Kidney glomerular epithelial cell (primary cell): ENCODE results near the gene AMOTL1.

Source experiments
- DNase-seq: peaks from one replicate; lab custom pipeline; 2025; lab: John Stamatoyannopoulos, UW

AMOTL1 gene

DNA sequence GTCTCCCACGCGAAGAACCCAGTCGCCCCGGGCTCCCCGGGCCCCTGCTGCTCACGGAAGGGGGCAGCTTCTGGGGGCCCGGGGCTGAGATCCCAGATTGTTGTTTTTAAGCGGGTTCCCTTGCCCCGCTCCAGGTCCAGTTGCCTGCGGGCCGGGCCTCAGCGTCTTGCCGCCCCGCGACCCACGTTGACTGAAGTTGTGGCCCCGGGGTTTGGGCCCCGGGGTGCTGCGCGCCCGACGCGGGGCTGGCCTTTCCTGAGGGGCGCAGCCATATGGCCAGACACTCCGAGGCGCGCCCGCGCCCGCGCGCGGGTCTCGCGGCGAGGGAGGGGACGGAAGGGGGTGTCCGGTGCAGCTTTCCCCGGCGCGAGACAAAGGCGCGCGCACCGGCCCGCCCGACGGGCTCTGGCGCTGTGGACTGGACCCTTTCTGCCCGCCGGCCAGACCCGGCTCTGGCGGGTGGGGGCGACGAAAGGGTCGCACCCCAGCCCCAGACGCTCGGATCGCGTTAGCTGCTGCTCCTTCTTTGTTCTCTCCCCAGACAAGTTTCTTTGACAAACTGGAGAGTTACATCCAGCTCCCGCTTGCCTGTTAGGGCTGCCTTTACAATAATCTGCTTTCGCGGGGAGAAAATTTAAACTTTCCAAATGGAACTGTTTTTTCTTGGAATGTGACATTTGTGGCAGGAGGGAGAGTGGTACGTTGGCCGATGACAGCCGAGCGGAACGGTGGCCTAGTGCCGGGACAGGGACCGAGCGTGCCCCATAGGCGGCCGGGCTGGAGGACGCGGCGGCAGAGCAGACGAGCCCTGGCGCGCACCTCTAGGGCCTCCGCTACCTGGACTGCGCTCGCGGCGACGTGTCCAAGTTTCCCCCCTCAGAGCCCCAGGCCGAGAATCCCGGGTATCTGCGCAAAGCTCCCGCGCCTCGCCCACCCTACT is 716 bp downstream of the AMOTL1 start:
- no peak for DNase-seq

- DNase-seq, result no peak
These were observed 1.7 kb downstream of the AMOTL1 start for GRCh38 chr11:94769880-94770279.

GRCh38 chr11:94770563-94771120 is 2.5 kb downstream of the AMOTL1 start:
- DNase-seq, result no peak

- no peak for DNase-seq
These were observed 3.2 kb downstream of the AMOTL1 start for GRCh38 chr11:94771390-94771789.

DNA sequence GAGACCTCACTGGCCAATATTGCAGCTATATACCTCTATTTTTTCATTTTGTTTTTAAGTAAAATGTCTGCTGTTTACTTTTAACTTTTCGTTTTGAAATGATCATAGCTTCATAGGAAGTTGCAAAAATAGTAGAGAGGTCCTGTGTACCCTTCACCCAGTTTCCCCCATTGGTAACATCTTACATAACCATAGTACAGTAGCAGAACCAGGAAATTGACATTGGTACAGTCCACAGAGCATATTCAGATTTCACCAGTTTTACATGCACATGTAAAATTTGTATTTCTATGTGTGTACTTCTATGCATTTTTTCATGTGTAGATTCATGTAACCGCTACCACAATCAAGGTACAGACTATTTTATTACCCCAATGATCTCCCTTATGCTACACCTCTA is 3.8 kb downstream of the AMOTL1 start:
- DNase-seq, result no peak

- DNase-seq, result no peak
These were observed 5.7 kb downstream of the AMOTL1 start for GRCh38 chr11:94773842-94774241.

DNA sequence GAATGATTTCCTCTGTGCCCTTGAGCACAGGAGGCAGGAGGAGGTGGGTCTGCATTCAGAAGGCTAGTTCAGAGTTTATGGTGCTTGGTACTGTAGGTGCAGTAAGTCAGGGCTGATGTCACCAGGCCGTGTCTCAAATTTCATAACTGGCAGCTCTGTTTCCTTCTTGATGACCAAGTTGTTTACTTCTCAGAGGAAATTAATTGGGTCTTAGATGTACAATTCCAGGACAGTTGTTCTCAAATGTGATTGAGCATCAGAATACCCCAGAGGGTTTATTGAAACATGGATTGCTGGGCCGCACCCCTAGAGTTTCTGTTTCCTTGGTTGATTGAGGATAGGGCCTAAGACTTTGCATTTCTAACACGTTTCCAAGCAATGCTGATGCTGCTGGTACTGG is 6.2 kb downstream of the AMOTL1 start:
- DNase-seq, result no peak

DNA sequence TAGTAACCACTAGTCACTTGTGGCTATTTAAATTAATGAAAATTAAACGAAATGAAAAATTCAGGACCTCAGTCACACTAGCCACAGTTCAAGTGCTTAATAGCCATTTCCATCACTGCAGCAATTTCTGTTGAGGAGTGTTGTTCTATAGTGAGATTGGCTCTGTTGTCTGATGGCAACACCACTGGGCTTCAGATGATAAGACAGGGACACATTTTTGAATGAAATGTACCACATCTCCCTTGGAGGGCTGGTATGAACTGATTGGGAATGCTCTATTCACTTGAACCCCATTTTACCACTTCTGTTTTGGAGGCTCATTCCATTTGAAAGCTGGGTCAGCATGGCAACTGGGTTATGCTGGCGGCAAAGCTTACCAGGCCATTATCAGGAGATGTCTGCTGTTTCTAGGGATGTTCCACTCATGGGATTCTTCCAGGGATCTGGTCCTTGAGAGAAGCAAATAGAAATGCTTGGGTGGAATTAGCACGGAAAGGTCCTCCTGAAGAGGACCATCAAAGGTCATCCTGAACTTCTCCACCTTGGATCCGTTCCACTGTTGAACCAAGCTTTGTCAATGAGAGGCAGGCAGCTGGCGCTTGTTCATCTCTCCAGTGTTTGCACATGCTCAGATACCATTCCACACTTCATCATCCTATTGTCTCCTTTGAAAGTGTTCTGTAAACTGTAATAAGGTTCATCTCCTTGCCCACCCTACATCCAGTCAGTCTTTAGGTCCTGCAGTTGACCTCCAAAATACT is 7.6 kb downstream of the AMOTL1 start:
- DNase-seq, result no peak

- DNase-seq, result peak; percentile 76
These were observed 8.5 kb downstream of the AMOTL1 start for GRCh38 chr11:94776351-94777321.

DNA sequence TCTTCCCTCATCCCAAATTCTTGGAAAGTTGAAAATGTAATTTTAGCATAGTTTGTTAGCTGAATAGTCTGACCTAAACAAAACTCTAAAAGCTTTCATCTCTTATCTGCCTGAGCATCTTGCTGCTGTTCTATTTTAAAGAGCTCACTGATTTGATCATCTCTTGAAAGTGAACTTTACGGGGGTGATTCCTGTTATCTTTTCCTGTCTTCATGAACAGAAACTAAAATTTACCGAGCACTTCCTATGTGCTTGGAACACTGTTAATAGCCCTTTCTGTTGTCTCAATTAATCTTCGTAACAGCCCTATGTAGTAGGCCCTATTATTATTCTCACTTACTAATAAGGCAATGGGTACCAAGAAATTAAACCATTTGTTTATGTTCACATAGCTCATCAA is 12.3 kb downstream of the AMOTL1 start:
- DNase-seq, result no peak

- DNase-seq, result no peak
These were observed 13.7 kb downstream of the AMOTL1 start for GRCh38 chr11:94781837-94782236.

DNA sequence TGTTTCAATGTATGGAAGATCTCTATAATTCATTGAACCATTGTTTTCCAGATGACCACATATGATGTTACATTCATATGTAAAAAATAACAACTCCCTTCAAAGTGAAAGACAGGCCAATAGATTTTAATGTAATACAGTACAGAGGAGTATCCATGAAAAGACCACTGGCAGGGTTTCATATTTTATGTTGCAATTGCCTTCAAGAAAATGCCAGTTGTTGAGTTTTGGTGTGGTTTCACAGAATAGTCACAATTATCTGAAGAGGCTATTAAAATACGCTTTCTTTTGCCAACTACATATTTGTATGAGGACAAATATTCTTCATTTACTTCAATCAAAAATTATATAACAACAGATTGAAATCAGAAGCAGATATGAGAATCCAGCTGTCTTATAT is 14.3 kb downstream of the AMOTL1 start:
- no peak for DNase-seq

DNA sequence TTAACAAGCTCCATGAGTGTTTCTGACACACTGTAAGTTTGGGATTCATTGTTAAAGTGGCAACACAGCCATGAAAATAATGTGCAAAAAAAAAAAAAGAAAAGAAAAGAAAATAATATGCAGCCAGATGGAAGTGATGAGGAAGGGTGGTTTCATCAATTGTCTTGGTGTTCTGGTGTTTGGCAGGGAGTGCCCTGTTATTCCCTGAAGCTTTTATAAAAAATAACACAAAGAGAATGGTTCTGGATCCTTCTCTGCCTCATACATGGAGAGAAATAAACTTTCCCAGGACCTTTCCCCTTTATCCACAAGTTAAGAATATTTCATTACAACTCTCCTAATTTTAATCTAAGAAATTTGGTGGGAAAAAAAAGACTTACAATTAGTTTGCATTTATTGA is 16.7 kb downstream of the AMOTL1 start:
- DNase-seq, result no peak

- no peak for DNase-seq
These were observed 17.4 kb downstream of the AMOTL1 start for GRCh38 chr11:94785509-94785908.

DNA sequence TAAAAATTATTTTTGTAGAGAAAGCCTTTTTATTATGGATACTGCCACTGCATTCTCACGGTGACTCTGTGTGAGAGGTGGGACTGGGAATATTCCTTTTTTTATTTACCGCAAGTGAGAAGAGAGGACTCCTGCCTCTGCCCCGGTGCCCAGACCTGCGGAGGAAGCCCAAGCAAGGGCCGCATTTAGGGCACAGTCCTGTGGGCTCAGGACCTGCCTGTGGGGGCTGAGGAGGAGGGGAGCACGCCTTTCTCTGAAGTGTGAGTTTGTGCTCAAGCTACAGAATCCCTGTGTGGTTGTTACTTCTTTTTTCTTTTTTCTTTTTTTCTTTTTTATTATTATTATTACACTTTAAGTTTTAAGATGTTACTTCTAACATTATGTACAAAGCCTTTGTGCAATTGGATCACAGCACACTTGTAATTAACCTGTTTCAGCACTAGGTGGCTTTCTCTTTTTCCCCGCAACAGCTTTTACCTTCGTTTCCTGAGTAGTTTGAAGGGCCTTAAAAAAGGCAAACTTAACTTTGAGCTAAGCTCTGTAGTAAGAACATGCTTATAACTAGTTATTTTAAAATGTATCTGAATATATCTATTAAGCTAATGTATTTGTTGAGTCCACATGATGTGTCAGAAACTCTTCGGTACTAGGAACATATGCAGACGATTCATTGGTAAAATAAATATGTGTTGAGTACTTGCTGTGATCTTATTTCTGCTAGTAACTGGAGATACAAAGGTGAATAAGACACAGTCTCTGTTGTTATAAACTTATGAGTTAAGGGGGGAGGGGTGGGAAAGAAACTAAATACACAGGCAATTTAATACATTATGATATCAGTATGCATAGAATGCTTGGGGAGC is 18.3 kb downstream of the AMOTL1 start:
- peak; percentile 46 for DNase-seq

GRCh38 chr11:94787801-94788200 is 19.6 kb downstream of the AMOTL1 start:
- DNase-seq, result no peak

DNA sequence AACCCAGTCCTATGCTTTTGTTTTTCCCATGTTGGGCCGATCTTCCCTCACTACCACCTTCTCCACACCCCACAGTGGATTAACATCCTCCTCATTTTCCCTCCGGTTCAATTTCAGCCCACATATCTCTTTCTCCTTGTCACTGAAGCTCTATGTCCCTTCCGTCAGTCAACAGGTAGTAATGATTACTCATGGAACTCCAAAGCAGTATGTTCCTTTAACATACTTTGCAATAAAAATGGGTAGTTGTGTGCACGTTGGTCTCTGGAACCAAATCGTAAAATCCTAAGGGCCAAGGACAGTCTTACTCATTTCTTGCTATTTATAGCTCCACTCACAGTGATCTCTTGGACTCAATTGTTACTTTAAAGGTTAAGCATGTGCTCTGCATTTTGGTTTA is 20.2 kb downstream of the AMOTL1 start:
- no peak for DNase-seq

DNA sequence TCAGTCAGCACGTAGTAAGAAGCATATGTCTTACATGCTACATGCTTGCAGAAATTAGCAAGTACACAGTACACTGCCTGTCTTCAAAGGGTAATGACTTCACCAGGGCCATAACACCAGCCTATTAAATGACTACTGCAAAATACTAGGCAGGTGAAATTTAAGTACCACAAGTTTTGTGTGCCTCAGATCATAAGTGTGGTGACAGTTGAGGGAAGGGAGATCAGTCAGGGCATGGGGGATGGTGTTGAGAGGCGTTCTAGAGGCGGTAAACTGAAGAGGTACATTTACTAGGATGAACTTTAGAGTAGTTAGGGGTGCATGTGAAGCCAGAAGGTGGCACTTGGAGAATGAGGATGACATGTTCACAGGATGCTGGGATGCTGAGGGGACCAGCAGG is 22.0 kb downstream of the AMOTL1 start:
- DNase-seq, result no peak

DNA sequence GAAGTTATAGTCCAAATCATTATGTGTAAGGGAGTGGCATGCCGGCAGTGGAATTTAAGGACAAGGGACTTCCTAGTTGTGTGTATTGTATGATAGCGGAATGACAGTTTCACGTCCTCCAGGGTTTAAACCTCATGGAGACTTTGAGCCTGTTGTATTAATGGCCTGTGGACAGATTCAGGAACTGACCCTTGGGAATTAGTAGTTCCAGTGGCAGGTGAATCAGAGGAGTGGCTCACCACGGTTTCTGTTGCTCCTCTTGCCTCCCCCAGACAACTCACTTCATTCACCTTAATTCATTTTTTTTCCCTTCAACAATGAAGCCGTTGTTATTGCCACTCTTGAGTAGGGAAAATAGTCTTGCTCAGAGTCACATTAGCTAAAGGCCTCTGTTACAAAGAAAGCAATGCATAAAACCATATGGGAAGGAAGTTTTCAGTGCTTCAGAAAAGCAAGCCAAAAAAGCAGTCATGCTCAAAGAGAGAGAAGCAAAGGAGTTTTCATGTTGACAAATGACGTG is 22.6 kb downstream of the AMOTL1 start:
- DNase-seq, result peak; percentile 58

DNA sequence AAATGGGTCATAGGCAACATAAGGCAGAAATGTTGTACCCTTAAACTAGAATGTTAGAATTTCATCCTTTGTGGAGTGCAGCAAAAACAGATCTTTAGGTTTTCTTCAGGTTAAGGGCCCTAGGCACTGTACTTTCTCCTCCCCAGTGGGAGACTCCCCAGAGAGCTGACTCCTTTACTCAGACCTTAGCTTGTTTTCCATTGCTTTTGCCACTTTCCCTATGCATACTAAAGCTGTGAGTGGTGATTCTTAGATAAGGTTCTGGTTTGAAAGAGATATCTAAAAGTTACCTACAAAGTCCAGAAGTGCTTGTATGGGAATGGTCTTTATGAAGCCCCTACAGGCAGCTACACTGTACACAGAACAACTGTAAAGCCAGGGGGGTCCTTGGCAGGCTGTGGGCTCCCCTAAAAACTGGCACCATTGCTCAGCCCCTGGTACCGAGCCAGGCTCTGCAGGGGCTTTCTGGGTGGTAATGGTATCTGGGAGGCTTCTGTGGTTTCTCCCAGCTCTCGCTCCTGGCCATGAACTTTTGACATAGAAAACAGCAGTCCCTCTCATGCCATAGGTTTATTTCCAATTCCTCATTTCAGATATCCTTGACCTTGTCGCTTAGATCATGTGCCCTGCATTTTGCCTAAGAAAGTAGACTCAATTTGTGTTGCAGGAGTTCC is 23.2 kb downstream of the AMOTL1 start:
- no peak for DNase-seq
